GM12878 (cell line): ENCODE data around the gene CACTIN.

Experiments used
- CHD1 ChIP-seq: IDR thresholded peaks from 2 replicates; pipeline ENCODE4 v1.6.1; 2012; ENCODE audit warnings: low read depth, low read length, improper control_type of control experiment
- CREB1 ChIP-seq: IDR thresholded peaks from 2 replicates; pipeline ENCODE4 v1.6.1; 2012; ENCODE audit warnings: low read depth, mild to moderate bottlenecking, inconsistent platforms
- CREM ChIP-seq: IDR thresholded peaks from 2 replicates; pipeline ENCODE4 v1.6.1; 2014; ENCODE audit warnings: antibody characterized with exemption, low read depth
- POLR2A ChIP-seq: IDR thresholded peaks from 2 replicates; pipeline ENCODE4 v1.6.1; 2011; ENCODE audit warnings: low read depth, mild to moderate bottlenecking, low read length
- POLR2AphosphoS5 ChIP-seq: IDR thresholded peaks from 2 replicates; pipeline ENCODE4 v1.6.1; 2011; ENCODE audit warnings: mild to moderate bottlenecking, low read length, inconsistent platforms
- RAD21 ChIP-seq: IDR thresholded peaks from 2 replicates; pipeline ENCODE4 v1.6.1; 2011; ENCODE audit warnings: mild to moderate bottlenecking, low read depth, low read length, moderate library complexity; ENCODE audit not compliant: insufficient read depth
- SIN3A ChIP-seq: IDR thresholded peaks from 2 replicates; pipeline ENCODE4 v1.6.1; 2012; ENCODE audit warnings: low read depth, low read length, improper control_type of control experiment
- SMC3 ChIP-seq: IDR thresholded peaks from 2 replicates; pipeline ENCODE4 v1.6.1; 2011; ENCODE audit warnings: low read length, improper control_type of control experiment, borderline replicate concordance
- STAT3 ChIP-seq: IDR thresholded peaks from 2 replicates; pipeline ENCODE4 v1.6.1; 2011; ENCODE audit warnings: low read depth, low read length, improper control_type of control experiment
- TAF1 ChIP-seq: IDR thresholded peaks from 2 replicates; pipeline ENCODE4 v1.6.1; 2011; ENCODE audit warnings: mild to moderate bottlenecking, low read depth, low read length, borderline replicate concordance
- ZBED1 ChIP-seq: IDR thresholded peaks from 2 replicates; pipeline ENCODE4 v1.6.1; 2016; ENCODE audit warnings: borderline replicate concordance
- TF ChIP-seq, protein P1 (sequence below): fragments of 150-350 bp; IDR thresholded peaks from 2 replicates; pipeline ENCODE4 v1.6.1; 2016; ENCODE audit warnings: low read depth, low read length
- TF ChIP-seq, protein P2 (sequence below), 3 experiments: IDR thresholded peaks in 2 of 3; conservative IDR thresholded peaks in 1 of 3; 2 replicates each; pipeline ENCODE4 v1.5.1; 2011; ENCODE audit warnings: low read depth in 3 of 3, low read length in 3 of 3, mild to moderate bottlenecking in 3 of 3, control low read depth in 2 of 3, moderate library complexity in 2 of 3, inconsistent platforms in 1 of 3, mixed read lengths in 1 of 3; ENCODE audit not compliant: control insufficient read depth in 2 of 3, insufficient read depth in 1 of 3; ENCODE audit errors: extremely low read depth in 1 of 3
- TF ChIP-seq, protein P3 (sequence below): IDR thresholded peaks from 2 replicates; pipeline ENCODE4 v1.6.1; 2011; ENCODE audit warnings: borderline replicate concordance, low read depth, mild to moderate bottlenecking, moderate library complexity, mixed read lengths, low read length; ENCODE audit not compliant: insufficient read depth; ENCODE audit errors: extremely low read length

DNA sequence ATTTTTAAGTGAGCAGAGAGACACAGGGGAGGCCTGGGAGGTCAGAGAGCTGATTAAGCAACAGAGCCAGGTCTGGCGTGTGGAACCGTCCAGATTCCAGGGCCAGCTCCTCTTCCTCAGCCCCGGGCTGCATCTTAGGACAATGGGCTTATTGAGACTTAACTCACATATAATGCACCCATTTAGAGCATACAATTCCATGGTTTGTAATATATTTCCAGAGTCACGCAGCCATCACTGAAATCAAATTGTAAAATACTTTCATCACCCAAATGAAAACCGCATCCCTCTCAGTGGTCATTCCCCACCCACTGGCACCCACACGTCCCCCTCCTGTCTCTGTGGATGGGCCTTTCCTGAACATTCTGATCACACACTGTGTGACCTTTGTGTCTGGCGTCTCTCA lies 56.0 kb downstream of the CACTIN start:
- TF ChIP-seq CHD1 (no peak), SMC3 (no peak), RAD21 (no peak), POLR2AphosphoS5 (no peak), STAT3 (no peak), CREB1 (no peak), TAF1 (no peak), SIN3A (no peak), ZBED1 (no peak), POLR2A (no peak), CREM (no peak)
- TF ChIP-seq, protein P1, sequence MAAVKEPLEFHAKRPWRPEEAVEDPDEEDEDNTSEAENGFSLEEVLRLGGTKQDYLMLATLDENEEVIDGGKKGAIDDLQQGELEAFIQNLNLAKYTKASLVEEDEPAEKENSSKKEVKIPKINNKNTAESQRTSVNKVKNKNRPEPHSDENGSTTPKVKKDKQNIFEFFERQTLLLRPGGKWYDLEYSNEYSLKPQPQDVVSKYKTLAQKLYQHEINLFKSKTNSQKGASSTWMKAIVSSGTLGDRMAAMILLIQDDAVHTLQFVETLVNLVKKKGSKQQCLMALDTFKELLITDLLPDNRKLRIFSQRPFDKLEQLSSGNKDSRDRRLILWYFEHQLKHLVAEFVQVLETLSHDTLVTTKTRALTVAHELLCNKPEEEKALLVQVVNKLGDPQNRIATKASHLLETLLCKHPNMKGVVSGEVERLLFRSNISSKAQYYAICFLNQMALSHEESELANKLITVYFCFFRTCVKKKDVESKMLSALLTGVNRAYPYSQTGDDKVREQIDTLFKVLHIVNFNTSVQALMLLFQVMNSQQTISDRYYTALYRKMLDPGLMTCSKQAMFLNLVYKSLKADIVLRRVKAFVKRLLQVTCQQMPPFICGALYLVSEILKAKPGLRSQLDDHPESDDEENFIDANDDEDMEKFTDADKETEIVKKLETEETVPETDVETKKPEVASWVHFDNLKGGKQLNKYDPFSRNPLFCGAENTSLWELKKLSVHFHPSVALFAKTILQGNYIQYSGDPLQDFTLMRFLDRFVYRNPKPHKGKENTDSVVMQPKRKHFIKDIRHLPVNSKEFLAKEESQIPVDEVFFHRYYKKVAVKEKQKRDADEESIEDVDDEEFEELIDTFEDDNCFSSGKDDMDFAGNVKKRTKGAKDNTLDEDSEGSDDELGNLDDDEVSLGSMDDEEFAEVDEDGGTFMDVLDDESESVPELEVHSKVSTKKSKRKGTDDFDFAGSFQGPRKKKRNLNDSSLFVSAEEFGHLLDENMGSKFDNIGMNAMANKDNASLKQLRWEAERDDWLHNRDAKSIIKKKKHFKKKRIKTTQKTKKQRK: no peak
- TF ChIP-seq, protein P2, sequence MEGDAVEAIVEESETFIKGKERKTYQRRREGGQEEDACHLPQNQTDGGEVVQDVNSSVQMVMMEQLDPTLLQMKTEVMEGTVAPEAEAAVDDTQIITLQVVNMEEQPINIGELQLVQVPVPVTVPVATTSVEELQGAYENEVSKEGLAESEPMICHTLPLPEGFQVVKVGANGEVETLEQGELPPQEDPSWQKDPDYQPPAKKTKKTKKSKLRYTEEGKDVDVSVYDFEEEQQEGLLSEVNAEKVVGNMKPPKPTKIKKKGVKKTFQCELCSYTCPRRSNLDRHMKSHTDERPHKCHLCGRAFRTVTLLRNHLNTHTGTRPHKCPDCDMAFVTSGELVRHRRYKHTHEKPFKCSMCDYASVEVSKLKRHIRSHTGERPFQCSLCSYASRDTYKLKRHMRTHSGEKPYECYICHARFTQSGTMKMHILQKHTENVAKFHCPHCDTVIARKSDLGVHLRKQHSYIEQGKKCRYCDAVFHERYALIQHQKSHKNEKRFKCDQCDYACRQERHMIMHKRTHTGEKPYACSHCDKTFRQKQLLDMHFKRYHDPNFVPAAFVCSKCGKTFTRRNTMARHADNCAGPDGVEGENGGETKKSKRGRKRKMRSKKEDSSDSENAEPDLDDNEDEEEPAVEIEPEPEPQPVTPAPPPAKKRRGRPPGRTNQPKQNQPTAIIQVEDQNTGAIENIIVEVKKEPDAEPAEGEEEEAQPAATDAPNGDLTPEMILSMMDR (IDR thresholded peaks at IDR 0.05 in 2 of 3, conservative IDR thresholded peaks at IDR 0.05 in 1 of 3; ENCODE audit: control insufficient read depth in 2 of 3, extremely low read depth in 1 of 3, insufficient read depth in 1 of 3, low read depth in 3 of 3, low read length in 3 of 3): no peak
- TF ChIP-seq, protein P3, sequence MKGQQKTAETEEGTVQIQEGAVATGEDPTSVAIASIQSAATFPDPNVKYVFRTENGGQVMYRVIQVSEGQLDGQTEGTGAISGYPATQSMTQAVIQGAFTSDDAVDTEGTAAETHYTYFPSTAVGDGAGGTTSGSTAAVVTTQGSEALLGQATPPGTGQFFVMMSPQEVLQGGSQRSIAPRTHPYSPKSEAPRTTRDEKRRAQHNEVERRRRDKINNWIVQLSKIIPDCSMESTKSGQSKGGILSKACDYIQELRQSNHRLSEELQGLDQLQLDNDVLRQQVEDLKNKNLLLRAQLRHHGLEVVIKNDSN: no peak
